Neuron (in vitro differentiated cells): ENCODE data around the gene EDA.

Experiments used
- H2AFZ ChIP-seq: one replicate; pipeline ENCODE4 v1.6.1; 2013; ENCODE audit warnings: low read depth, mild to moderate bottlenecking, inconsistent platforms, low read length, moderate library complexity
- H3K27me3 ChIP-seq: one replicate; pipeline ENCODE4 v1.6.1; 2013; ENCODE audit warnings: low read length; ENCODE audit not compliant: insufficient read depth
- H3K36me3 ChIP-seq: one replicate; pipeline ENCODE4 v1.6.1; 2013; ENCODE audit warnings: low read length; ENCODE audit not compliant: insufficient read depth
- H3K4me1 ChIP-seq: one replicate; pipeline ENCODE4 v1.6.1; 2013; ENCODE audit warnings: low read length; ENCODE audit not compliant: insufficient read depth
- H3K4me3 ChIP-seq: 2 replicates; pipeline ENCODE4 v1.5.1; 2013; ENCODE audit warnings: mild to moderate bottlenecking, low read length, moderate library complexity
- H3K9me3 ChIP-seq: one replicate; pipeline ENCODE4 v1.6.1; 2013; ENCODE audit warnings: low read length

EDA gene

GRCh38 chrX:69906447-69906846 is 290.5 kb downstream of the EDA start:
- Histone ChIP-seq H2AFZ (no peak overlapping the region), H3K27me3 (no peaks in the 10 kb centered on the region), H3K36me3 (no peaks in the 10 kb centered on the region), H3K4me1 (no peaks in the 10 kb centered on the region), H3K9me3 (no peaks in the 10 kb centered on the region), H3K4me3 (no peak overlapping the region)

- Histone ChIP-seq H3K9me3 (no peaks in the 10 kb centered on the region), H3K36me3 (no peaks in the 10 kb centered on the region), H3K4me1 (no peaks in the 10 kb centered on the region), H3K27me3 (no peaks in the 10 kb centered on the region), H2AFZ (no peak overlapping the region), H3K4me3 (no peak overlapping the region)
These were observed 298.9 kb downstream of the EDA start for GRCh38 chrX:69914781-69915180.

DNA sequence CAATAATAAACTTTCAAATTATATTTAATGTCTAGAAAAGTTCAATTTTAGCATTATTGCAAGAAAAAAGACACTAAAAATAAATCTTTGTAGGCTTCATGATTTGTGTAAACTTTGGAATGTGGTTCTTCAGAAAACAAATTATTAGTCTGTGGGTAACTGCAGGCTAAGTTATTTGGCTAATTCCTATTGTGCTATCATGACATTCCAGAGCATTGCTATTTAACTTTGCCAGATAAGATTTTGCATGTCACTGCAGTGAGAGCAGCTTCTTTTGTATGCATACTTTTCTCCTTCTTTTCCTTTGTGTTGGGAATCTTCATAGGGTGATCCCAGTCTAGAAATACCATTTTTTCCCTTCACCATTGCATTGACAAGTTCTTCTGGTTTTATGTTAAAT is 303.8 kb downstream of the EDA start:
- H3K36me3 ChIP-seq: no peaks in the 10 kb centered on the region
- no peak overlapping the region for H3K4me3 ChIP-seq
- no peak overlapping the region for H2AFZ ChIP-seq
- H3K9me3 ChIP-seq: no peaks in the 10 kb centered on the region
- no peaks in the 10 kb centered on the region for H3K27me3 ChIP-seq
- peaks cover 1% of the 10 kb centered on the region for H3K4me1 ChIP-seq

DNA sequence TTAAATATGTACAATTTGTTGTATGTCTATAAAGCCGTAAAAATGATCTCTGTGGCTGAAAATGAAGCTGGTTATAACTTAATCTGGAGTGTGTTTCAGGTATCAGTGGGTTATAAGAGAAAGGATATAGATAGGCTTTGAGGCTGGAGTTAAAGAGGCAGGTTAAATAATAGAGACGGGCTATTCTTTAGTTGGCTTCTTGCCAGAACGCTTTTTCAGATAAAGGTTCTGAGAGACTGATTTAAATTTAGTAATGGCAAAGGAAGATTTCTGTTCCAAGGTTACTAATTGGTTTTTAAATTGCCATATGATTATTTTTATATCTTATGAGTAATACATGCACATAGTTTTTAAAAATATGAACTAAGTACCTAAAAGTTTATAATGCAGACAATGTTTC is 316.4 kb downstream of the EDA start:
- Histone ChIP-seq H3K4me1 (no peaks in the 10 kb centered on the region), H2AFZ (no peak overlapping the region), H3K9me3 (no peaks in the 10 kb centered on the region), H3K27me3 (no peaks in the 10 kb centered on the region), H3K36me3 (no peaks in the 10 kb centered on the region), H3K4me3 (no peak overlapping the region)

GRCh38 chrX:69948276-69948797 is 332.4 kb downstream of the EDA start:
- no peaks in the 10 kb centered on the region for H3K4me1 ChIP-seq
- H3K27me3 ChIP-seq: no peaks in the 10 kb centered on the region
- no peaks in the 10 kb centered on the region for H3K9me3 ChIP-seq

GRCh38 chrX:69951753-69952152 is 335.8 kb downstream of the EDA start:
- Histone ChIP-seq H3K4me3 (no peak overlapping the region), H3K4me1 (no peaks in the 10 kb centered on the region), H3K9me3 (no peaks in the 10 kb centered on the region), H3K36me3 (no peaks in the 10 kb centered on the region), H2AFZ (no peak overlapping the region), H3K27me3 (no peaks in the 10 kb centered on the region)

More at GRCh38 chrX:69948276-69948797, 332.4 kb downstream of the EDA start:
- Histone ChIP-seq H2AFZ (no peak overlapping the region), H3K4me3 (no peak overlapping the region), H3K36me3 (no peaks in the 10 kb centered on the region)

DNA sequence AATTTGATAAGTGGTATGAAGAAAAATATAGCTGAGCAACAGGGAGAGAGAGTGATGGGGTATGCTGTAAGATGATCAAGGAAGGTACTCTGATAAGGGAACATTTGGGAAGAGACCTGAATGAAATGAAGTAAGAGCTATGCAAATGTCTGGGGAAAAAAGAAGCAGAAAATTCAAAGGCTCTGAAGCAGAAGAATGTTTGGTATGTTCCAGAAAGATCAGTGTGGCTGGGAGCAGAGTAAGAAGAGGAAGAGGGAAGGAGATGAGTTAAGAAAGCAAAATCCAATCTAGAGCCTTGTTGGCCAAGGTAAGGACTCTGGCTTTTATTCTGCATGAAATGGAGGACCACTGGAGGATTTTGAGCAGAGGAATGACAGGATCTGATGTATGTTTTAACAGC is 343.8 kb downstream of the EDA start:
- Histone ChIP-seq H3K27me3 (no peaks in the 10 kb centered on the region), H2AFZ (no peak overlapping the region), H3K9me3 (no peaks in the 10 kb centered on the region)

DNA sequence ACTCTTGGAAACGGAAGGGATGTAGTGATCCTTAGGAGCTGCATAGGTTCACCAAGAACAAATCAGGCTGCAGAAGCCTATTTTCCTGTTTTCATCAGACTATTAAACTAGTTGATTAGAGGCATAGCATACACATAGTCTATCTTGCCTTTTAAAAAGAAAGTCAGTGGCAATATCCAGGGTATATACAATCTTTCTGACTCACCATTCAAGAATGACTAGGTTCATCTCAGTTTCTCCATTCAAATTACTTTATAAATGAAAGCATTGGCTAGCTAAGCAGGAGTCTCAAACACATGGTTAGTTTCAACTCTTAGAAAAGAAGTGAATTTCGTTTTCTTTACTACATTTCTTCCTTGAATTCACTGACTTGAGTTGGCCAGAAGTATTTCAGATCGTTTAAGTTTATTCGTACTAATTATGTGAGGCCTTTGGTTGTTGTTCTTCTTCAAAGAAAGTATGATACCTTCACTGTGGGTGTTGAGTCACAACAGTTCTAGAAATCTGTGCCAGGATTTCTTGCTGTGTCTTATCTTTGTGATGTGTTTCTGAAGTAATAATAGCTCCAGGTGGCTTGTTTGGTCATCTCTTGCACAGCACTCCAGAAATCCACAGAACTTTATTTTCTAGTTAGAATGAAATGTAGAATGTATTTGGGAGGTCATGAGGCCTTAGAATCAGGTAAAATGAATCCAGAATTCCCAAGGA is 345.6 kb downstream of the EDA start:
- Histone ChIP-seq H3K4me3 (no peak overlapping the region), H2AFZ (no peak overlapping the region), H3K36me3 (no peaks in the 10 kb centered on the region), H3K4me1 (no peaks in the 10 kb centered on the region), H3K27me3 (no peaks in the 10 kb centered on the region), H3K9me3 (no peaks in the 10 kb centered on the region)

More for the DNA sequence above, 343.8 kb downstream of the EDA start:
- Histone ChIP-seq H3K36me3 (no peaks in the 10 kb centered on the region), H3K4me3 (no peak overlapping the region), H3K4me1 (no peaks in the 10 kb centered on the region)

DNA sequence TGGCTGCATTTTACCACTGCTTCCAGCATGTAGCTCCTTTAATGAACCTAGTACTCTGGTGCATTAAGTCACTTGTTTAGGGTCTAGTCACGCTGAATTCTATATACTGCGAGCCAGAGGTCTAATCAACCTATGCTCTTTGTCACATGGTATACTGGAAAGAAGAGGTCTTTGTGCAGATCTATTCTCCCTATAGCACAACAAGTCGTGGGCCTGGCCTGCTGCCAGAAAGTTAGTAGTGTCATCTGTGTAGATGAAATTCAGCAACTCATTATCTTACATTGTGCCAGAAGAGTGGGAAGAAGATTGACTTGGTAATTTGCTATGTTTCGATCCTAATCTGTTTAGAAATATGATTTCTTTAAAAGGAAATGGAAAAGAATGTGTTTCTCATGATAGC is 353.0 kb downstream of the EDA start:
- Histone ChIP-seq H3K4me3 (no peak overlapping the region), H3K27me3 (peaks cover 2% of the 10 kb centered on the region), H2AFZ (no peak overlapping the region), H3K4me1 (no peaks in the 10 kb centered on the region), H3K9me3 (no peaks in the 10 kb centered on the region), H3K36me3 (no peaks in the 10 kb centered on the region)

- H3K4me3 ChIP-seq: no peak overlapping the region
- no peaks in the 10 kb centered on the region for H3K36me3 ChIP-seq
- no peaks in the 10 kb centered on the region for H3K4me1 ChIP-seq
- H3K9me3 ChIP-seq: no peaks in the 10 kb centered on the region
- peaks cover 2% of the 10 kb centered on the region for H3K27me3 ChIP-seq
- no peak overlapping the region for H2AFZ ChIP-seq
These were observed 353.5 kb downstream of the EDA start for GRCh38 chrX:69969460-69969859.

DNA sequence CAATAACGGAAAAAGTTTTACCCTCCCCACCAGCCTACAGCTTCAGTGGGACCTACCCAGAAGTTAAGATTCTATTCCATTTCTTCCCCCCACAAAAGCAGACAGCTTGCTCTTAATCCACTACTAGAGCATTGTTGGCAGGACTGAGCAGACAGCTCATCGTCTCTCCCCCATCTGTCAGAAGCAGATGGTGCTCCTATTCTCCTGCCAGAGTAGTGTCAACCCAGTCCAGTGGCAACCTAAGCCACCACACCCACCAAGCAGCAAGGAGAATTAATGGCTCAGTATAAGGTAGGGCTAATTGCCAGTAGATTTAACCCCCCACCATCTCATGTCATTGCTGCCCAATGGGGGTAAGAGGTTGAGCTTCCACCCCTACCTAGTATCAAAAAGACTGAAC is 371.8 kb downstream of the EDA start:
- H3K4me1 ChIP-seq: no peaks in the 10 kb centered on the region
- no peaks in the 10 kb centered on the region for H3K36me3 ChIP-seq
- no peaks in the 10 kb centered on the region for H3K27me3 ChIP-seq
- H3K9me3 ChIP-seq: no peaks in the 10 kb centered on the region
- H2AFZ ChIP-seq: no peak overlapping the region
- no peak overlapping the region for H3K4me3 ChIP-seq

- H3K4me1 ChIP-seq: no peaks in the 10 kb centered on the region
- no peak overlapping the region for H3K4me3 ChIP-seq
- H3K9me3 ChIP-seq: no peaks in the 10 kb centered on the region
- H2AFZ ChIP-seq: no peak overlapping the region
- no peaks in the 10 kb centered on the region for H3K36me3 ChIP-seq
- no peaks in the 10 kb centered on the region for H3K27me3 ChIP-seq
These were observed 373.1 kb downstream of the EDA start for GRCh38 chrX:69988955-69989394.

DNA sequence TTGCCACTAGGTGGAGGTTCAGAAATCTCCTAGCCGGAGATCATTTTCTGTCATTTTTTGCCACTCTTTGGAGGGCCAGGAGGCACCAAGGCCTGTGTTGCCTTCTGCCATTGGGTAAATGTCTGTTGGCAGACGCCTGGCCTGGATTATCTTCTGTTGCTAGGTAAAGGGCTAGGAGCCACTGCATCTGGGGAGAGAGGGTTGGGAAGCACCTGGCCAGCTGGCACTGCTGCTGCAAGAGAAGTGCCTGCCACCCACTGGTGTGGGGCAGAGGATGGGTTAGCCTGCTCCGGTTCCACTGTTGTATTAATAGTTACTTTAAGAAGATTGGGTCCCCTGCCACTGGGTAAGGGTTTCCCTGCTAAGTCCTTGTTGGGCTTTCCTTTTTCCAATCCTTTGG is 375.8 kb downstream of the EDA start:
- Histone ChIP-seq H2AFZ (no peak overlapping the region), H3K4me1 (no peaks in the 10 kb centered on the region), H3K9me3 (no peaks in the 10 kb centered on the region), H3K27me3 (no peaks in the 10 kb centered on the region), H3K4me3 (no peak overlapping the region), H3K36me3 (no peaks in the 10 kb centered on the region)

GRCh38 chrX:69993494-69993893 is 377.6 kb downstream of the EDA start:
- Histone ChIP-seq H3K4me3 (no peak overlapping the region), H2AFZ (no peak overlapping the region), H3K36me3 (no peaks in the 10 kb centered on the region), H3K27me3 (no peaks in the 10 kb centered on the region), H3K4me1 (no peaks in the 10 kb centered on the region), H3K9me3 (no peaks in the 10 kb centered on the region)
